ENCODE data around the gene DCPS. TPM values are rescaled to one million over a fixed set of nuclear protein-coding genes. Genes with fewer than 3 reads are reported as not detected.

DCPS gene
- total RNA-seq, 1 experiment from 2014 or later, result 23.8 TPM

DNA sequence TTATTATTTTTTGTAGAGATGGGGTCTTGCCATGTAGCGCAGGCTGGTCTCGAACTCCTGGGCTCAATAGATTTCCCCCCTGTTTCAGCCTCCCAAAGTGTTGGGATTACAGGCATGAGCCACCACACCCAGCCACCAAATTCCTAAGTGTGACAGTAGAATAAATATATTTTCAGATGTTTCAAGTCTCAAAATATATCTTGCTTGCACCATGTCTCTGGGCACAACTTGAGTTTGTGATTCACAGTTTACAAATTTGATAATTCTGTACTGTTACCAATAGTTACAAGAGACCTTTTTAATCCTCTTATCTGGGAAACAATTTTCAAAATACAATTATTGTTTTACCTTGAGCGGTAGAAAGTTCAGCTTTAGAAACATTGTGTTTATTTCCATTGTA is 19.1 kb downstream of the DCPS start:
- TF ChIP-seq, protein P1, sequence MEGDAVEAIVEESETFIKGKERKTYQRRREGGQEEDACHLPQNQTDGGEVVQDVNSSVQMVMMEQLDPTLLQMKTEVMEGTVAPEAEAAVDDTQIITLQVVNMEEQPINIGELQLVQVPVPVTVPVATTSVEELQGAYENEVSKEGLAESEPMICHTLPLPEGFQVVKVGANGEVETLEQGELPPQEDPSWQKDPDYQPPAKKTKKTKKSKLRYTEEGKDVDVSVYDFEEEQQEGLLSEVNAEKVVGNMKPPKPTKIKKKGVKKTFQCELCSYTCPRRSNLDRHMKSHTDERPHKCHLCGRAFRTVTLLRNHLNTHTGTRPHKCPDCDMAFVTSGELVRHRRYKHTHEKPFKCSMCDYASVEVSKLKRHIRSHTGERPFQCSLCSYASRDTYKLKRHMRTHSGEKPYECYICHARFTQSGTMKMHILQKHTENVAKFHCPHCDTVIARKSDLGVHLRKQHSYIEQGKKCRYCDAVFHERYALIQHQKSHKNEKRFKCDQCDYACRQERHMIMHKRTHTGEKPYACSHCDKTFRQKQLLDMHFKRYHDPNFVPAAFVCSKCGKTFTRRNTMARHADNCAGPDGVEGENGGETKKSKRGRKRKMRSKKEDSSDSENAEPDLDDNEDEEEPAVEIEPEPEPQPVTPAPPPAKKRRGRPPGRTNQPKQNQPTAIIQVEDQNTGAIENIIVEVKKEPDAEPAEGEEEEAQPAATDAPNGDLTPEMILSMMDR (conservative IDR thresholded peaks at IDR 0.05), result no peak
- no peak for TF ChIP-seq EZH2 (IDR thresholded peaks at IDR 0.05; ENCODE audit: low read depth)
- Histone ChIP-seq H3K27me3 (ENCODE audit: insufficient read depth, low read depth) (no peaks in the 10 kb centered on the region), H3K9me3 (ENCODE audit: insufficient read depth, low read depth) (no peaks in the 10 kb centered on the region), H3K4me2 (no peak overlapping the region), H3K36me3 (ENCODE audit: low read depth) (no peaks in the 10 kb centered on the region), H3K79me2 (ENCODE audit: low read depth) (no peaks in the 10 kb centered on the region), H2AFZ (no peak overlapping the region), H3K4me1 (replicated peaks; ENCODE audit: insufficient read depth) (no peaks in the 10 kb centered on the region; the same call in 1 of the 2 replicates), H3K9me2 (ENCODE audit: insufficient read depth) (no peaks in the 10 kb centered on the region), H4K20me1 (ENCODE audit: insufficient read depth) (no peaks in the 10 kb centered on the region), H3F3A (ENCODE audit: insufficient read depth, low read depth) (no peaks in the 10 kb centered on the region), H3K27ac (no peak overlapping the region), H3K4me3 (no peak overlapping the region)
- BruUV-seq (replicated peaks), result no TSS peak
- DNase-seq, result no peak
- ChIA-PET CTCF (interaction anchor here (0.7 kb wide), 1 partner anchor 118 kb away, joined by 3 read pairs; no protein-coding TSS in a partner anchor), POLR2A (ENCODE audit: unreplicated experiment) (no interaction called here)
- intact Hi-C loops (cut with micrococcal nuclease; ENCODE audit: unreplicated experiment), result no loop called here

DNA sequence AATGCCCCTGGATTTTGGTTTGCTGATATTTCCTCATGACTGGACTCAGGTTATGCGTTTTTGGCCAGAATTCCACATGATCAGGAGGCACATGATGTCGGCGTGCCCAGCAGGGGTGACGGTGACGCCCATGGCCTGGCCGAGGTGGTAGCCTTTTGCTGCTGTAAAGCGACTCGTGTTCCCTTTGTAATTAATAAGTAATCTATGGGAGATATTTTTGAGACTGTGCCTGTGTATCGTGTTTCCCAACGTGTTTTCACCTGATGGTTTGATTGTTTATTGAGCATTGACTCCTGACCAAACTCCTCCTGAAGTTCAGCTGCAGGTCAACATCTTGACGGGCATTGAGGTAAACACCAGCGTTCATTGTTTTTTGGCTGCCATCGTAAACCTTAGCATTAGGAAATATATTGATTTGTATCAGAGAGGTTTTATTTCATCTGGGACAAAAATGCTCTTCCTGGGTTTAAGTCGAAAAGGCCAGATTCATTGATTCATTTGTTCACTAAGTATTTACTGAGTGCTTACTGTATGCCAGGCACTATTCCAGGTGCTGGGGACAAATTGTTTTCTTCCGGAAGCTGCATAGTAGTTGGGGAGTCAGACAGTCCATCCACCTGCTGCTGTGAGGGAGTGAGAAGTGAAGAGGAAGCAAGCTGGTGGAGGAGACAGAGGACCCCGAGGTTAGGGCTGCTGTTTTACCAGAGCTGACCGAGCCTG is 23.6 kb downstream of the DCPS start:
- Histone ChIP-seq H3K4me3 (no peak overlapping the region), H3K9me3 (ENCODE audit: insufficient read depth, low read depth) (no peaks in the 10 kb centered on the region), H3F3A (ENCODE audit: insufficient read depth, low read depth) (no peaks in the 10 kb centered on the region), H3K36me3 (ENCODE audit: low read depth) (no peaks in the 10 kb centered on the region), H4K20me1 (ENCODE audit: insufficient read depth) (no peaks in the 10 kb centered on the region), H3K9me2 (ENCODE audit: insufficient read depth) (no peaks in the 10 kb centered on the region), H3K27ac (no peak overlapping the region), H3K4me1 (replicated peaks; ENCODE audit: insufficient read depth) (no peaks in the 10 kb centered on the region; the same call in 1 of the 2 replicates), H3K27me3 (ENCODE audit: insufficient read depth, low read depth) (no peaks in the 10 kb centered on the region), H2AFZ (no peak overlapping the region), H3K4me2 (no peak overlapping the region), H3K79me2 (ENCODE audit: low read depth) (no peaks in the 10 kb centered on the region)
- ChIA-PET CTCF (no interaction called here), POLR2A (ENCODE audit: unreplicated experiment) (no interaction called here)
- no peak for TF ChIP-seq EZH2 (IDR thresholded peaks at IDR 0.05; ENCODE audit: low read depth)
- DNase-seq, result no peak
- intact Hi-C loops (cut with micrococcal nuclease; ENCODE audit: unreplicated experiment), result no loop called here
- no TSS peak for BruUV-seq (replicated peaks)

DNA sequence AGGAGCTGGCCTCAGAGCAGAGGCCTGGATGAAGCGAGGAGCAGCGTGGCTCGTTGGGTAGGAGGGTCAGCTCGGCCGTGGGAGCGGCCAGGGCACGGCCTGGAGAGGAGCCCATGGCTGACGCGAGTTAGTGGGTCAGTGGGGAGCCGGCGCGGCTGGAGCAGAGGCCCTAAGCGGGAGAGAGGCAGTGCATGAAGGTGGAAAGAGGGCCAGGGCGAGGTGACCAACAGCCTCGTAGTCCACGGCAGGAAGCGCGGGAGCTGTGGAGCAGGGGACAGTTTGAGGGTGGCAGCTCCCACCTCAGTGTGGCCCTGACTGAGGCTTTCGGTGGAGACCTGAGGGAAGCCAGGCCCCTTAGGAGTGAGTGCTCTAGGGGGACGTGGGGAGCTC is 24.1 kb downstream of the DCPS start:
- intact Hi-C loops (cut with micrococcal nuclease; ENCODE audit: unreplicated experiment), result no loop called here
- no peak overlapping the region for H2AFZ ChIP-seq
- H3K4me2 ChIP-seq, result no peak overlapping the region
- no peaks in the 10 kb centered on the region for H3K79me2 ChIP-seq (ENCODE audit: low read depth)
- H3K36me3 ChIP-seq (ENCODE audit: low read depth), result no peaks in the 10 kb centered on the region
- H3K9me3 ChIP-seq (ENCODE audit: insufficient read depth, low read depth), result no peaks in the 10 kb centered on the region
- no peak overlapping the region for H3K27ac ChIP-seq
- no peaks in the 10 kb centered on the region; the same call in 1 of the 2 replicates for H3K4me1 ChIP-seq (replicated peaks; ENCODE audit: insufficient read depth)
- no peaks in the 10 kb centered on the region for H3F3A ChIP-seq (ENCODE audit: insufficient read depth, low read depth)
- ChIA-PET CTCF (no interaction called here), POLR2A (ENCODE audit: unreplicated experiment) (no interaction called here)
- no TSS peak for BruUV-seq (replicated peaks)
- no peak overlapping the region for H3K4me3 ChIP-seq
- no peaks in the 10 kb centered on the region for H3K27me3 ChIP-seq (ENCODE audit: insufficient read depth, low read depth)
- no peak for DNase-seq
- H3K9me2 ChIP-seq (ENCODE audit: insufficient read depth), result no peaks in the 10 kb centered on the region
- TF ChIP-seq EZH2 (IDR thresholded peaks at IDR 0.05; ENCODE audit: low read depth), result no peak
- TF ChIP-seq, protein P1 (conservative IDR thresholded peaks at IDR 0.05), result no peak
- no peaks in the 10 kb centered on the region for H4K20me1 ChIP-seq (ENCODE audit: insufficient read depth)

DNA sequence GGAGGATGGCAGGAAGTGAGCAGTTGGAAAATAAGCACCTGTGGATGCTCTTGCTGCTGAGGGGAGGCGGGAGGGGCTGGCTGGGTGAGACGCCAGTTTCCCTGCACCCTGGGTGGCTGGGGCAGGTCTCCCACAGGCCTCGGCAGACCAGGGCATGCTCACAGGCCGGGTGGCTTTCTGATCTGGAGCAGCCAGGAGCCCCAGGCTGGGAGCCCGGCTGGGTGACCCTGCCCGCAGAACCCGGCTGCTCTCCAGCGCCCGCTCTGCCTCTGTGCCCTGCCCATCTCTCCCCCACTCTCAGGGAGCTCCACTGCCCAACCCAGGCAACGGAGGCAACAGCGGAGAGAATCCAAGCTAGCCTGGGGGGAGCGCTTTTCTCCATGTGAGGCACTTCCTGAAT is 24.6 kb downstream of the DCPS start:
- no peaks in the 10 kb centered on the region for H4K20me1 ChIP-seq (ENCODE audit: insufficient read depth)
- H3K79me2 ChIP-seq (ENCODE audit: low read depth), result no peaks in the 10 kb centered on the region
- H3K9me2 ChIP-seq (ENCODE audit: insufficient read depth), result no peaks in the 10 kb centered on the region
- no peak overlapping the region for H3K4me2 ChIP-seq
- H3F3A ChIP-seq (ENCODE audit: insufficient read depth, low read depth), result no peaks in the 10 kb centered on the region
- H2AFZ ChIP-seq, result no peak overlapping the region
- H3K36me3 ChIP-seq (ENCODE audit: low read depth), result no peaks in the 10 kb centered on the region
- H3K27ac ChIP-seq, result no peak overlapping the region
- ChIA-PET POLR2A (ENCODE audit: unreplicated experiment) (no interaction called here), CTCF (no interaction called here)
- intact Hi-C loops (cut with micrococcal nuclease; ENCODE audit: unreplicated experiment), result no loop called here
- no peak for DNase-seq
- no TSS peak for BruUV-seq (replicated peaks)
- H3K9me3 ChIP-seq (ENCODE audit: insufficient read depth, low read depth), result no peaks in the 10 kb centered on the region
- H3K4me3 ChIP-seq, result no peak overlapping the region
- H3K27me3 ChIP-seq (ENCODE audit: insufficient read depth, low read depth), result no peaks in the 10 kb centered on the region
- TF ChIP-seq EZH2 (IDR thresholded peaks at IDR 0.05; ENCODE audit: low read depth), result no peak
- TF ChIP-seq, protein P1 (conservative IDR thresholded peaks at IDR 0.05), result no peak
- H3K4me1 ChIP-seq (replicated peaks; ENCODE audit: insufficient read depth), result no peaks in the 10 kb centered on the region; the same call in 1 of the 2 replicates
